ENCODE results near the gene MRPL14.

- no peak for TF ChIP-seq EZH2 (IDR thresholded peaks at IDR 0.05)
- no peak for TF ChIP-seq POLR2AphosphoS5 (IDR thresholded peaks at IDR 0.05; ENCODE audit: borderline replicate concordance, low read depth, low read length)
These were observed 58.5 kb downstream of the MRPL14 start for GRCh38 chr6:44068607-44069296.
